ENCODE measurements around the gene IBTK. TPM values are rescaled to one million over a fixed set of nuclear protein-coding genes. Genes with fewer than 3 reads are reported as not detected.
A peak's percentile ranks its signal among the peaks of the same experiment; 100 is the strongest.
"Not testable (repeated sequence)": the region's sequence is repeated elsewhere in the genome, so short reads cannot be mapped to it uniquely, and the experiment has no call there.

The IBTK gene
- total RNA-seq, 2 donors from 2014 or later = 19.5 to 23.5 TPM

DNA sequence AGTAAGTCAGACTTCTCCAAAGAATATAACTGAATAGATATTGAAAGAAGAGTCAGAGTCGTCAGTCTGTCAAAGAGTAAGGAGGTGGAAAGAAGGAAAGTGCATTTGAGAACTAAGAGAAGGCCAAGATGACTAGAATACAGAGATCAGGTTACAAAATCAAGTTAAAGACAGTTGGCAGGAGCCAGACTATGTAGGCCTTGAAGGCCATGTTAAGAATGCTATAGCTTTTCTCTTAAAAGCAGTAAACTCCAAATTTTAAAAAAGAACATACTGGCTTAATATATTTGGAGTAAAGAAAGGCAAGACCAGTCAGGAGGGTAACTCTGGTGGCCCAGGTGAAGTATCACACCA, 68.8 kb downstream of the IBTK start:
- H3K4me1 Mint-ChIP-seq = peaks cover 5% of the 10 kb centered on the region
- ATAC-seq (replicated peaks) = no peak
- H3K9me3 Mint-ChIP-seq = no peaks in the 10 kb centered on the region
- H3K4me3 Mint-ChIP-seq = no peak overlapping the region
- H3K27me3 Mint-ChIP-seq = no peaks in the 10 kb centered on the region
- H3K27ac Mint-ChIP-seq = peak overlapping the region; percentile 8
- peaks cover 87% of the 10 kb centered on the region for H3K36me3 Mint-ChIP-seq (ENCODE audit: low read depth)

DNA sequence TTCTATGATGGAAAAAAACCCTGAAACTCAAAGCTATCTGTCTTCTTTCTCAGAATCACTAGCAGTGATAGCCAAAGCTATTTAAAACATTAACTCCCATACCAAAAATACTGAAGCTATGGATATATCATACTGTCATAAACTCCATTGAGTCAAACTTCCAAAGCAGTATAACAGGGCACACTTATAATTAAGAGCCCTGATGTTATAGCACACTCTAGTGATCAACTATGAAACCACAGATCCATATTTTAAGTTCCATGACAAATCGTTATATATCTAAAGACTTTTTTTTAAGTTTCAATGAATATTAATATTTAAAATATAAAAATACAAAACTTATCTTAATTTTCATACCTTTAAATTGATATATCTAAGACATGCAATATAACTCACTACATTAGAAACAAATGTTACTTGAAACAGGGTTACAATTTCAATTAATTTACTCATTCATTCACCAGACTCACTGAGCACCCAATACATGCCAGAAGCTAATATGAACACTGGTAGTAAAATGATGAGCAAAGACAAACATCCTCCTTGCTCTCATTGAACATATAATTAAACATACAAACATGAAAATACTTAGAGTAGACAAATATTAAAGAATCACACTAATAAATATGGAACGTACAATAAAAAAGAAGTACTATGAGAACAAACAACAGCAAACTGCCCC, 69.3 kb downstream of the IBTK start:
- ATAC-seq (replicated peaks) = no peak
- peak overlapping the region; percentile 8 for H3K27ac Mint-ChIP-seq
- H3K27me3 Mint-ChIP-seq = no peaks in the 10 kb centered on the region
- no peaks in the 10 kb centered on the region for H3K9me3 Mint-ChIP-seq
- H3K4me3 Mint-ChIP-seq = no peak overlapping the region
- H3K36me3 Mint-ChIP-seq (ENCODE audit: low read depth) = peaks cover 87% of the 10 kb centered on the region
- peaks cover 5% of the 10 kb centered on the region for H3K4me1 Mint-ChIP-seq

DNA sequence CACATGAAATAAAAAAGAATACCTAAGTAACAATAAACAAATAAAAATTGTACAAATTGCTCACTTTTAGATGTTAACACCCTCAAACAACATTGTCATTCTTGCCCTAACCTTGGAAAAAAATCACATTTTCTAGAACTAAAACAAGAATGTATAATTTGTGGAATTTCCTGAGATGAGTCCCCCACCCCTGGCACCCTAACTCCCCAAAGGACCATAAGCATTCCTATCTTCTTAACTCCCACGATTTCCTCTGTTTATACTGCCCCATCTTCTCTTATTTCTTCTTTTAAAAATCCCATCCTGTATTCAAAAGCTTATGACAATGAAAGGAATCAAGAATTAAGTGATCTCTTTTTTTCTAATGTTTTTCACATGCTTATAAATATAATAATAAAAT, 70.9 kb downstream of the IBTK start:
- no peaks in the 10 kb centered on the region for H3K9me3 Mint-ChIP-seq

DNA sequence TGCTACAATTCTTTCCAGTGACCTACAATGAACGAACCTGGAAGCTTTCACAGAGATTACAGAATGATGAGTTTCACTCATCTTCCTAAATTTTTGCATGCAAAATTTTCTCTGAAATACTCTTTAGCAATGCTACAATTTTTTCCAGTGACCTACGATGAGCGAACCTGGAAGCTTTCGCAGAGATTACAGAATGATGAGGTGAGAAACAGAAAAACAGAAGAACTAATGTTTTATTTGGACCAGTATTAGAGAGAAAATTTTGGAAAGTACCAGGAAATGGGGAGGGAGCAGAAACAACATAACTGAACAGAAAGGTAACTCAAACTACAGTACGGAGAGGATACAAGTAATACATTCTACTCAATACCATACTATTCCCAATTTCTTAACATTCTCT, 75.0 kb downstream of the IBTK start:
- ATAC-seq (replicated peaks) = no peak
- Mint-ChIP-seq H3K4me1 (no peaks in the 10 kb centered on the region), H3K27me3 (no peaks in the 10 kb centered on the region), H3K27ac (no peak overlapping the region), H3K36me3 (ENCODE audit: low read depth) (peaks cover 95% of the 10 kb centered on the region), H3K9me3 (no peaks in the 10 kb centered on the region), H3K4me3 (no peak overlapping the region)

More for the DNA sequence above, 70.9 kb downstream of the IBTK start:
- Mint-ChIP-seq H3K27me3 (no peaks in the 10 kb centered on the region), H3K27ac (no peak overlapping the region), H3K4me1 (no peaks in the 10 kb centered on the region), H3K36me3 (ENCODE audit: low read depth) (peaks cover 87% of the 10 kb centered on the region), H3K4me3 (no peak overlapping the region)
- no peak for ATAC-seq (replicated peaks)

DNA sequence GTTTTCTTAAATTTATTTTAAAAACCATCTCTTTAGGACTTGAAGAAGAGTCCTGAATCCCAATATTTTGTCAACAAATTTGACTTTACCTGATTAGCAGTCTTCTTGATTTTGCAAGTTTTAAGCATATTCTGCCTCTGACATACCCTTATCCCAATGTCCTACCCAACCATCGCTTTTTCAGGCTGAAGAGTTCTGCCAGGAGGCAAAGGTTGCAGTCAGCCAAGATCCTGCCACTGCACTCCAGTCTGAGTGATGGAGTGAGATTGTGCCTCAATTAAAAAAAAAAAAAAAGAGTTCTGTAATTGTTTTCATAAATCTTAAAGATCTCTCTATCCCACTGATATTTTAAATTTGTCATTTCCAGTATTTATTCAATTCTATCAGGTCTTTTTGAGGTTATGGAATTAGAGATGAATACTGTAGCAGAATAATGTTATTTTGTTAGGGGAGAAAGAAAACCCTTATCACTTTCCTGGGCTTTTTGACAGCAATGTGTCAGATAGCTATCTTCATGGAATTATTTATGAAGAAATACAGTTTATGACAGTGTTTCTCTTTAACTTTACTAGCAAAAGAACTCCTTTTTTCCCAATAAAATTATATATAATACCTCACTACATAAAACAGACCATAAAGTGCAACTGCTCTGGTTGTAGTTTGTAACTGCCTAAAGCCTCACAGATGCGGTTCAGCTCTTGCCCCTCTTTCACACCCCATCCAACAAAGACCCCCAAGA, 78.2 kb downstream of the IBTK start:
- Mint-ChIP-seq H3K27me3 (no peaks in the 10 kb centered on the region), H3K36me3 (ENCODE audit: low read depth) (peaks cover 73% of the 10 kb centered on the region), H3K4me1 (no peaks in the 10 kb centered on the region), H3K9me3 (no peaks in the 10 kb centered on the region), H3K27ac (no peak overlapping the region), H3K4me3 (no peak overlapping the region)
- no peak for ATAC-seq (replicated peaks)

DNA sequence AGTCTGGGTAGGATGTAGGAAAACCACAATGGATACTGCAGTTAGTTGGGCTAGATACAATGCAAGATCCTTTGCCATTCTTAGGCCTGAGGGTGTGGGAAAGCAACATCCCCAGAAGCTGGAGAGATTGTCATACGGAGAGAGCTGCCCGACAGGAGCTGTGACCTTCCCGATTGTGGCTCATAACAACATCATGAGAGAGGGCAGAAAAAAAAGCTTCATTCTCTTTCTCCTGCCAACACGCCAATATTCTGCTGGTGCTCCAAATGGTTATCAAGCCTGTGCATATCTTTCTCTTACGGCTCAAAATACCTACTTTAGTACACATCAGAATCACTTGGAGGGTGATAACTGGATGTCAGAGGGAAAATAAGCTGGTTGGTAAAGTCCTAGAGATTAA, 81.1 kb downstream of the IBTK start:
- H3K4me1 Mint-ChIP-seq = no peaks in the 10 kb centered on the region
- H3K4me3 Mint-ChIP-seq = no peak overlapping the region
- H3K27ac Mint-ChIP-seq = no peak overlapping the region
- H3K27me3 Mint-ChIP-seq = no peaks in the 10 kb centered on the region
- no peaks in the 10 kb centered on the region for H3K9me3 Mint-ChIP-seq
- peaks cover 45% of the 10 kb centered on the region for H3K36me3 Mint-ChIP-seq (ENCODE audit: low read depth)
- no peak for ATAC-seq (replicated peaks)

DNA sequence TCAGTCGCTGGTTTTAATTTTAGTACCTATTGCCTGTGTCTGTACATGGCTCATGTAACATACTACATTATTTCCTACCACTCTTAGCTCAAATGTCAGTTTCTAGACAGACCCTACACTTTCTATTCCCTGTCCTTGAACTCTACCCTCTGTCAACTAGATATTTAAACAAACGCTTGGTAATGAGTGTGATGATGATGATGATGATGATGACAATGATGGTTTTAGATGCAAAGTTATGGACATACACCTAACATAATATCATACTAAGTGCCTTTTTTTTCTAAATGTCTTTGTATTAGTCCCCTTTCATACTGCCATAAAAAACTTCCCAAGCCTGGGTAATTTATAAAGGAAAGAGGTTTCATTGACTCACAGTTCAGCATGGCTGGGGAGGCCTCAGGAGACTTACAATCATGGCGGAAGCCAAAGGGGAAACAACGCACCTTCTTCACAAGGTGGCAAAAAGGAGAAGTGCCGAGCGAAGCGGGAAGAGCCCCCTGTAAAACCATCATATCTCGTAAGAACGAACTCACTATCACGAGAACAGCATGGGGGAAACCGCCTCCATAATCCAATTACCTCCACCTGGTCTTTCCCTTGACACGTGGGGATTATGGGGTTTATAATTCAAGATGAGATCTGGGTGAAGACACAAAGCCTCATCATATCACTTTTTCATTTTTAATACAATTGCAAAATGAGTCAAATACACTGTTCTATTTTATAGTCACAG, 87.1 kb downstream of the IBTK start:
- no peaks in the 10 kb centered on the region for H3K4me1 Mint-ChIP-seq
- H3K4me3 Mint-ChIP-seq = no peak overlapping the region
- no peaks in the 10 kb centered on the region for H3K27me3 Mint-ChIP-seq
- H3K9me3 Mint-ChIP-seq = no peaks in the 10 kb centered on the region
- no peaks in the 10 kb centered on the region for H3K36me3 Mint-ChIP-seq (ENCODE audit: low read depth)
- no peak for ATAC-seq (replicated peaks)
- H3K27ac Mint-ChIP-seq = no peak overlapping the region

DNA sequence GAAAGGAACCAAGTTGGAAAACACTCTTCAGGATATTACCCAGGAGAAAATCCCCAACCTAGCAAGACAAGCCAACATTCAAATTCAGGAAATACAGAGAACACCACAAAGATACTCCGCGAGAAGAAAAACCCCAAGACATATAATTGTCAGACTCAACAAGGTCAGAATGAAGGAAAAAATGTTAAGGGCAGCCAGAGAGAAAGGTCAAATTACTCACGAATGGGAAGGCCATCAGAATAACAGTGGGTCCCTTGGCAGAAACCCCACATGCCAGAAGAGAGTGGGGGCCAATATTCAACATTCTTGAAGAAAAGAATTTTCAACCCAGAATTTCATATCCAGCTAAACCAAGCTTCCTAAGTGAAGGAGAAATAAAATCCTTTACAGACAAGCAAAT, 94.8 kb downstream of the IBTK start:
- not testable (repeated sequence) for H3K4me1 Mint-ChIP-seq; H3K27me3 Mint-ChIP-seq; ATAC-seq (replicated peaks); H3K36me3 Mint-ChIP-seq (ENCODE audit: low read depth); H3K9me3 Mint-ChIP-seq; H3K27ac Mint-ChIP-seq; H3K4me3 Mint-ChIP-seq

DNA sequence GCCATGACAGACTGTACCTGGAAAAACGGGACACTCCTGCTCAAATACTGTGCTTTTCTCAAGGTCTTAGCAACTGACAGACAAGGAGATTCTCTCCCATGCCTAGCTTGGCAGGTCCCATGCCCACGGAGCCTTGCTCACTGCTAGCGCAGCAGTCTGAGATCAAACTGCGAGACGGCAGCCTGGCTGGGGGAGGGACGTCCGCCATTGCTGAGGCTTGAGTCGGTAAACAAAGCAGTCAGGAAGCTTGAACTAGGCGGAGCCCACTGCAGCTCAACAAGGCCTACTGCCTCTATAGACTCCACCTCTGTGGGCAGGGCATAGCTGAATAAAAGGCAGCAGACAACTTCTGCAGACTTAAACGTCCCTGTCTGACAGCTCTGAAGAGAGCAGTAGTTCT, 96.4 kb downstream of the IBTK start:
- H3K36me3 Mint-ChIP-seq (ENCODE audit: low read depth); H3K9me3 Mint-ChIP-seq; H3K27me3 Mint-ChIP-seq; H3K4me3 Mint-ChIP-seq; ATAC-seq (replicated peaks); H3K27ac Mint-ChIP-seq; H3K4me1 Mint-ChIP-seq: not testable (repeated sequence)

DNA sequence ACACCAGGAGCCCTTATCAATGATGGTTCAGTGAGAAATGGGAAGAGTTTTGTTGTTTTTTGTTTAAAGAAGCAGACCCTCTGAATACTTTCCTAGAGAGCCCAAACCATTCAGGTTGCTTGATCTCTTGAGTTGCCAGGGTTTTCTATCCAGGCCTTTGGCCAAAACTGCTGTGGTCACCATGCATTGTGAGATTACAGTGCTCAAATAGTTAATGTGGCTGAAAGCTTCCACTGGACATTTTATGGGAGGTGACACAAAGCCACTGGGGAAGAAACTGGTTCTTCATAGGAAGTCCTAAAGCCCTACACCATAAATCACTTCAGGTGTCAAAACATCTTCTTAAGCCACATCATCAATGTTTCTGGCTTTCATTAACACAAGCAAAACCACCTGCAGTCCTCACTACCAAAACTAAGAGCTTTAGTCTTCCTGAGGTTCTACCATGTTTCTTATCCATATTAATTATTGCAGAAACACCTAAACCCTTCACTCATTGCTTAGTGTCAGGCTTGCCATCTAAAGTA, 101.6 kb downstream of the IBTK start:
- Mint-ChIP-seq H3K36me3 (ENCODE audit: low read depth) (no peaks in the 10 kb centered on the region), H3K27ac (no peak overlapping the region), H3K4me1 (peaks cover 4% of the 10 kb centered on the region), H3K9me3 (no peaks in the 10 kb centered on the region), H3K27me3 (no peaks in the 10 kb centered on the region), H3K4me3 (no peak overlapping the region)
- ATAC-seq (replicated peaks) = no peak

DNA sequence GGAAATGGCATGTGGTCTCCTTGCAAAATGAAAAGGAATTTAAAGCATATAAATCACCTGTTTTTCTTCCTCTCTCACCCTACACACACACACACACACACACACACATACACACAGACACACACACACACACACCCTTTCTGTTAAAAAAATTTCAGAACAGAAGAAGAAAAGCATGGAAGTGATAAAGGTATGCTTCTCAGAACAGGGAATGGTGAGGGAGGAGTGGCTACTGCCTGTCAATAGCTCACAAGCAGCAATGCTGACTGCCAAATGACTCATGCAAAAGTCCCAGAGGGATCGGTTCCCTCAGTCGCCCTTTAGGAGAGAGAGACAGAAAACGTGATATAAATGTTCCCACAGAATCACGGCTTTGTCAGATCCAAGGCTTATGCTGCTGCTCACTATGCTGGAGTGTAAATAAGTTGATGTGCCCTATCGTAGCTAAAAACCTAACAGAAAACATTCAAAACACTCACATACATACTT, 102.6 kb downstream of the IBTK start:
- ATAC-seq (replicated peaks) = no peak
- Mint-ChIP-seq H3K4me1 (peaks cover 4% of the 10 kb centered on the region), H3K27me3 (no peaks in the 10 kb centered on the region), H3K9me3 (no peaks in the 10 kb centered on the region), H3K4me3 (no peak overlapping the region), H3K36me3 (ENCODE audit: low read depth) (no peaks in the 10 kb centered on the region), H3K27ac (no peak overlapping the region)

DNA sequence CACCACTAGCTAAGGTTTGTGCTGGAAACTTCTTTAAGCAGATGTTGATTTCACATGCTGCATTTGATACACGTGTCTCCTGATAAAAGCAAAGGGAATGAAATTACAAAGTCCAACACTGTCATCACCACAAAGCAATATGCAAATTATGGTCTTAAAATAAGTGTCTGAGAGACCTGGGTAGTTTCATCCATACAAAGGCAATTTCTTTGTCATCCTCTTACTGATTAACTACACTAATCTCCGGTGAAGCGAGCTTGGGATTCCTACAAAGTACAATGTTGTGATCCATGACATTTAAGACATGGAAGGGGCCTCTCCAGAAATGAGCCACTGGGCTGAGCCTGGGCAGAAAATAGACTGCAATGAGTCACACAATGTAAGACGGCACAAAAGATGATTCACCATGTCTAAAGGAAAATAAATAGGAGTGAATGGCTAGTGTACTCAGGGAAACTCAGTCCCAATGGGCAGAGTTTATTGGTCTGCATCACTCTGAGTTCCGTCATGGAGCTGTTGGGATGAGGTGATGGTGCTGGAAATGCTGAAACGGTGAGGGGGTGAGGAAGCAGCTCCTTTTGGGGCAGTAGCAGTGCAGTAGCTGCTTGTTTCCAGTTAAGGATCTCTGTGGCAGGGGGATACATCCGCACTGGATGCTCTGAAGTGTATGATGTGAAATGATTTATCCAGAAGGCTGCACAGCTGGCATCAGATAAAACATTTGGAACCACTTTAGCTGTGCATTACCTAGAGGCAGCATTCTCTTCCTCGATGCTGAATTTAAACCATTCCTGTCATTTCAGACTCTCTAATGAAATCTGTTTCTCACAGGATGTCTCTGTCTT, 103.3 kb downstream of the IBTK start:
- Mint-ChIP-seq H3K27me3 (no peaks in the 10 kb centered on the region), H3K36me3 (ENCODE audit: low read depth) (no peaks in the 10 kb centered on the region), H3K9me3 (no peaks in the 10 kb centered on the region), H3K4me1 (peaks cover 4% of the 10 kb centered on the region), H3K27ac (no peak overlapping the region), H3K4me3 (no peak overlapping the region)
- peak; percentile 86 for ATAC-seq (replicated peaks)

DNA sequence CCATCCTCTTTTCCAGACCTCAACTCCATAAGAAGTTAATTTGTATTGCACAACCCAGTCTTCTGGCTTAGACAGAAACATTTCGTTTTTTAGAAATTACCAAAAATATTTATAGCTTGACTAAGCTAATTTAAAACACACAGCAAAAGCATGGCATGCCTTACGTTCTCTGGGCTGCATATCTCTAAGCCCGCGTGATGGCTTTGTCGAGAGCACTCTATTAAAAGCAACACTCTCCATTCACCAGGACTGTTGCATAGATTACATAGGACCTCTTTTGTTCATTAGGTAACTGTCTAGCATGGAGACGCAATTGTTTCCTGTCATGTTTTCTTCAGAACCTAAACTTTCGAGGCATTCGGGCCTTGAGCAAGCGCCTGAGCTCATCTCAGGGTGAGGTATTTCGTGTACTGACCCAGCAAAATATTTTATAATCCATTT, 104.5 kb downstream of the IBTK start:
- H3K27me3 Mint-ChIP-seq = no peaks in the 10 kb centered on the region
- H3K9me3 Mint-ChIP-seq = no peaks in the 10 kb centered on the region
- H3K4me1 Mint-ChIP-seq = peaks cover 4% of the 10 kb centered on the region
- no peak for ATAC-seq (replicated peaks)
- H3K4me3 Mint-ChIP-seq = no peak overlapping the region
- H3K27ac Mint-ChIP-seq = no peak overlapping the region
- no peaks in the 10 kb centered on the region for H3K36me3 Mint-ChIP-seq (ENCODE audit: low read depth)

DNA sequence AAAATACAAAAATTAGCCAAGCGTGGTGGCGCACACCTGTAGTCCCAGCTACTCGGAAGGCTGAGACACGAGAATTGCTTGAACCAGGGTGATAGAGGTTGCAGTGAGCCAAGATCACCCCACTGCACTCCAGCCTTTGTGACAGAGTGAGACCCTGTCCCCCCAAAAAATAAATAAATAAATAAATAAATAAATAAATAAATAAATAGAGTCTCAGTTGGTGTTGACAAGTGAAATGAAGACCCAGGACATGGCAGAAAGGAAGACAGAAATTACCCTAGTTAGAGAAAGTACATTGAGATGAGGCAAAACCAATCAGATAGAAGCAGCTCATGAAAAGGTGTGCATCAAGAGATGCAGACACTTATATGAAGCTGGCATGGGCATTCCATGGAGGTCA, 105.0 kb downstream of the IBTK start:
- H3K27me3 Mint-ChIP-seq = no peaks in the 10 kb centered on the region
- H3K9me3 Mint-ChIP-seq = no peaks in the 10 kb centered on the region
- no peak overlapping the region for H3K27ac Mint-ChIP-seq
- no peaks in the 10 kb centered on the region for H3K36me3 Mint-ChIP-seq (ENCODE audit: low read depth)
- H3K4me1 Mint-ChIP-seq = peaks cover 4% of the 10 kb centered on the region
- no peak for ATAC-seq (replicated peaks)
- H3K4me3 Mint-ChIP-seq = no peak overlapping the region
